Neutrophil (primary cell): ENCODE results near the gene CFAP20DC.

Experiments used
- H3K27ac ChIP-seq: fragments of 200-600 bp; sonication (generic); 2 replicates; pipeline ENCODE4 v1.5.1; 2016; ENCODE audit warnings: mild to moderate bottlenecking, moderate library complexity
- H3K27me3 ChIP-seq: fragments of 200-600 bp; sonication (generic); 2 replicates; pipeline ENCODE4 v1.6.0; 2016; ENCODE audit warnings: mild to moderate bottlenecking
- H3K36me3 ChIP-seq: fragments of 200-600 bp; sonication (generic); 2 replicates; pipeline ENCODE4 v1.5.1; 2017
- H3K4me1 ChIP-seq, 2 experiments: fragments of 200-600 bp in 1 of 2; sonication (generic) in 1 of 2; 1 replicate in 1 of 2; 2 replicates in 1 of 2; pipeline versions ENCODE4 v1.5.1 to v1.6.1; 2013 to 2016; ENCODE audit warnings: low read depth in 1 of 2, low read length in 1 of 2, mild to moderate bottlenecking in 1 of 2, moderate library complexity in 1 of 2; ENCODE audit not compliant: control insufficient read depth in 1 of 2, insufficient read depth in 1 of 2
- H3K4me3 ChIP-seq, 2 experiments: fragments of 200-600 bp in 1 of 2; sonication (generic) in 1 of 2; 1 replicate in 1 of 2; 2 replicates in 1 of 2; pipeline ENCODE4 v1.5.1; 2013 to 2016; ENCODE audit warnings: low read depth in 1 of 2, low read length in 1 of 2, mild to moderate bottlenecking in 1 of 2, moderate library complexity in 1 of 2
- H3K9me3 ChIP-seq: fragments of 200-600 bp; sonication (generic); 2 replicates; pipeline ENCODE4 v1.5.1; 2016
- CTCF ChIP-seq: fragments of 200-600 bp; sonication (generic); IDR thresholded peaks from 2 replicates; pipeline ENCODE4 v1.5.1; 2016; ENCODE audit warnings: antibody characterized with exemption

The CFAP20DC gene

GRCh38 chr3:59027607-59028006 lies 22.2 kb downstream of the CFAP20DC start:
- no peak overlapping the region for H3K27ac ChIP-seq
- no peak overlapping the region for H3K4me3 ChIP-seq
- H3K27me3 ChIP-seq, result no peaks in the 10 kb centered on the region
- TF ChIP-seq CTCF, result no peak
- H3K9me3 ChIP-seq, result no peaks in the 10 kb centered on the region
- H3K4me1 ChIP-seq, result no peaks in the 10 kb centered on the region
- H3K36me3 ChIP-seq, result no peaks in the 10 kb centered on the region

- no peak overlapping the region for H3K27ac ChIP-seq
- H3K36me3 ChIP-seq, result no peaks in the 10 kb centered on the region
- H3K4me3 ChIP-seq, result no peak overlapping the region
- H3K27me3 ChIP-seq, result no peaks in the 10 kb centered on the region
- TF ChIP-seq CTCF, result no peak
- H3K9me3 ChIP-seq, result no peaks in the 10 kb centered on the region
- H3K4me1 ChIP-seq, result no peaks in the 10 kb centered on the region
Observed at GRCh38 chr3:59023612-59024011, 26.2 kb downstream of the CFAP20DC start.

- H3K4me3 ChIP-seq, result no peak overlapping the region
- H3K36me3 ChIP-seq, result no peaks in the 10 kb centered on the region
- no peaks in the 10 kb centered on the region for H3K27me3 ChIP-seq
- no peak for TF ChIP-seq CTCF
- no peaks in the 10 kb centered on the region for H3K9me3 ChIP-seq
- no peaks in the 10 kb centered on the region for H3K4me1 ChIP-seq
- no peak overlapping the region for H3K27ac ChIP-seq
Observed at GRCh38 chr3:59017617-59017984, 32.2 kb downstream of the CFAP20DC start.

- Histone ChIP-seq H3K27me3 (no peaks in the 10 kb centered on the region), H3K36me3 (no peaks in the 10 kb centered on the region), H3K4me3 (no peak overlapping the region), H3K9me3 (no peaks in the 10 kb centered on the region), H3K27ac (no peak overlapping the region), H3K4me1 (no peaks in the 10 kb centered on the region)
- no peak for TF ChIP-seq CTCF
Observed at GRCh38 chr3:59016930-59017616, 32.8 kb downstream of the CFAP20DC start.

- Histone ChIP-seq H3K4me3 (no peak overlapping the region), H3K36me3 (no peaks in the 10 kb centered on the region), H3K27me3 (no peaks in the 10 kb centered on the region), H3K27ac (no peak overlapping the region), H3K9me3 (no peaks in the 10 kb centered on the region), H3K4me1 (no peaks in the 10 kb centered on the region)
- TF ChIP-seq CTCF, result no peak
Observed at GRCh38 chr3:59013611-59014010, 36.2 kb downstream of the CFAP20DC start.
